HG03095 (cell line): ENCODE data around the gene SART3.
A peak's percentile ranks its signal among the peaks of the same experiment; 100 is the strongest.
"Not testable (repeated sequence)": the region's sequence is repeated elsewhere in the genome, so short reads cannot be mapped to it uniquely, and the experiment has no call there.

Experiments
- ATAC-seq: cut with Tn5 transposase; IDR thresholded peaks from one replicate; pipeline ENCODE4 v1.9.1; 2021; ENCODE audit warnings: moderate library complexity; ENCODE audit not compliant: unreplicated experiment

Gene SART3

GRCh38 chr12:108582509-108582908 lies 21.5 kb upstream of the SART3 start:
- no peak for ATAC-seq

GRCh38 chr12:108581311-108582227 lies 20.6 kb upstream of the SART3 start:
- no peak for ATAC-seq

- ATAC-seq, result no peak
Observed at GRCh38 chr12:108580531-108580930, 19.6 kb upstream of the SART3 start.

GRCh38 chr12:108578813-108579212 lies 17.8 kb upstream of the SART3 start:
- no peak for ATAC-seq

- no peak for ATAC-seq
Observed at GRCh38 chr12:108578264-108578663, 17.3 kb upstream of the SART3 start.

- ATAC-seq, result no peak
Observed at GRCh38 chr12:108577458-108577857, 16.5 kb upstream of the SART3 start.

GRCh38 chr12:108576660-108577234 lies 15.8 kb upstream of the SART3 start:
- ATAC-seq, result no peak

- no peak for ATAC-seq
Observed at GRCh38 chr12:108575199-108575912, 14.4 kb upstream of the SART3 start.

- not testable (repeated sequence) for ATAC-seq
Observed at GRCh38 chr12:108574276-108574675, 13.3 kb upstream of the SART3 start.

GRCh38 chr12:108573317-108573716 lies 12.3 kb upstream of the SART3 start:
- no peak for ATAC-seq

- no peak for ATAC-seq
Observed at GRCh38 chr12:108572166-108572790, 11.3 kb upstream of the SART3 start.

- ATAC-seq, result no peak
Observed at GRCh38 chr12:108571609-108572165, 10.7 kb upstream of the SART3 start.

GRCh38 chr12:108570743-108571608 lies 10.0 kb upstream of the SART3 start:
- no peak for ATAC-seq

GRCh38 chr12:108568338-108569154 lies 7.6 kb upstream of the SART3 start:
- ATAC-seq, result peak; percentile 68

- no peak for ATAC-seq
Observed at GRCh38 chr12:108567406-108568337, 6.7 kb upstream of the SART3 start.

- no peak for ATAC-seq
Observed at GRCh38 chr12:108566452-108566851, 5.5 kb upstream of the SART3 start.

- no peak for ATAC-seq
Observed at GRCh38 chr12:108565976-108566375, 5.0 kb upstream of the SART3 start.

- ATAC-seq, result no peak
Observed at GRCh38 chr12:108565146-108565545, 4.2 kb upstream of the SART3 start.
